NCI-H2171 treated with DMSO at 0.1 percent for 48 hours (cell line): ENCODE data around the gene KLHL7.

ENCODE experiments used
- DNase-seq: peaks from one replicate; lab custom pipeline; 2025; lab: John Stamatoyannopoulos, UW

The KLHL7 gene

DNA sequence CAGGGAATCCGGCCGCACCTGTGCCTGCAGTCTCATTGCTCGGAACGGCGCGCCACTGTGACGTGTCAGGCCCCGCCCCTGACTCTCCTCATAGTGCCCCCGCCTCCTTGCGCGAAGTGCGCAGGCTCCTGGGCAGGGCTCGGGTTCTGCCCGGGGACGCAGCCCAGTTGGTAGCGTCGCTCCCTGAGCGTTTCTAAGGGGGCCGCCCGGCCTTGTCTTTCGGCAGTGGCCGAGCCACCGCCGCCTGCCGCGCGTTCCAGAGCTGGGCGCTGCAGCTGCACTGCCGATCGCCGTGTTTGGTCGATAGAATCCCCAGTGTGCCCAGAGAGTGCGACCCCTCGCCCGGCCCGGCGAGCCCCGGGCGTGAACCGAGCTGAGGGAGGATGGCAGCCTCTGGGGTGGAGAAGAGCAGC is at the start of gene KLHL7:
KLHL7 (plus strand) TSS at position 142 of the 413 bp plus-strand sequence; CDS start at position 384, 242 bp downstream.
- DNase-seq: peak; percentile 89

DNA sequence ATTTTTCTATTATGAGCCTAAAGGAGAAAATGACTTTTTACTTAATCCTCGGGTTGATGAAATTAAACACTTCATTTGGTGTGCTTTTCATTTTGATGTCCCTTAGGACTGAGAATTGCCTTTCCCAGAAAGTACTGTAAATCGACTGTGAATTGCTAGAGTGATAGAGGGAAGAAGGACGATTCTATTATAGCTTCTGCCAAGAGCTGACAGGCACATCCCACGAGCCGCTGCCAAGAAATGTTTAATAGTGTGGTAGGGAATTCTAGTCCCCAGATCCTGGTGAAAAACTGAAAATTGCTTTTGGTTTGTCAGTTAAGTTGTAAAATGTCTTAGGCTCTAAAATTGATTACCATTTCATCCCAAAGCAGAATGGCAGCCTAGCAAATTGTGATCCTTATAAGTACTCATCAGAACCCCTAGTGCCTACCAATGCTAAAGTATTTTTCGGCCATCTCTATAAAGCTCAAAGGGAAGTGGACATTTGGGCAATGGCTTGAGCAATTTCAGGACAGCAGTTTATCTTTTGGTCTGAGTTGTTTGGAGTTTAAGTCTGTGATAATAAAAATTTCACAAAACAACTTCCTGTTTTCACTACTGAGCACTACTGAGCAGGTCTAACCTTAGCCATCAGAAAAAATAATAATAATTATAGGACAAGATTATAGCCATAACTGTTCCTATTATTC is 47.0 kb upstream of the KLHL7 start:
- no peak for DNase-seq

DNA sequence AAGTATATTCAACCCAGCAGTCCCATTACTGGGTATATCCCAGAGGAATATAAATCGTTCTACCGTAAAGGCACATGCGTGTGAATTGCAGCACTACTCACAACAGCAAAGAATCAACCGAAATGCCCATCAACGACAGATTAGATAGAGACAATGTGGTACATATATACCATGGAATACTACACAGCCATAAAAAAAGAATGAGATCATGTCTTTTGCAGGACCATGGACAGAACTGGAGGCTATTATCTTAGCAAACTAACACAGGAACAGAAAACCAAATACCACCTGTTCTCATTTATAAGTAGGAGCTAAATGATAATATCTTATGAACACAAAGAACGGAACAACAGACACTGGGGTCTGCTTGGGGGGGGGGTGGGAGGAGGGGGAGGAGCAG is 44.3 kb upstream of the KLHL7 start:
- no peak for DNase-seq

GRCh38 chr7:23062452-23062851 is 43.1 kb upstream of the KLHL7 start:
- DNase-seq: no peak

DNA sequence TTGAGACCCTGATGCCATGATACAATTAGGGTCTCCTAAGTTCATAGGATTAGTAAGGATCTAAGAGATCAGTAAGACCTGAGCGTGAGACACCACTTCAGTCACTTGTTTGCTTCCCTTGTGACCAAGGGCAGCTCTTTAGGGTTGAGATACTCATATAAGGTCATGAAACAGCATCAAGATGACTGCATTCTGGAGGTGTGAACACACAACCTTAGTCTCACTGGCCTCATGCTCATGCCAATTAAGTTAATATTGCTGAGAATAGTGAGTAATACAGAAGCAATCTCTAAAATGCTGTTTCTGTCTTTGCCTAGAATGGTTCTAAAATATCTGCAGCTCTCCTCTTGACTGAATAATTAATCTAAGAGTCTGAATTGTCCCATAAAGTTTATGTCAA is 39.6 kb upstream of the KLHL7 start:
- no peak for DNase-seq

GRCh38 chr7:23067271-23067670 is 38.3 kb upstream of the KLHL7 start:
- no peak for DNase-seq

DNA sequence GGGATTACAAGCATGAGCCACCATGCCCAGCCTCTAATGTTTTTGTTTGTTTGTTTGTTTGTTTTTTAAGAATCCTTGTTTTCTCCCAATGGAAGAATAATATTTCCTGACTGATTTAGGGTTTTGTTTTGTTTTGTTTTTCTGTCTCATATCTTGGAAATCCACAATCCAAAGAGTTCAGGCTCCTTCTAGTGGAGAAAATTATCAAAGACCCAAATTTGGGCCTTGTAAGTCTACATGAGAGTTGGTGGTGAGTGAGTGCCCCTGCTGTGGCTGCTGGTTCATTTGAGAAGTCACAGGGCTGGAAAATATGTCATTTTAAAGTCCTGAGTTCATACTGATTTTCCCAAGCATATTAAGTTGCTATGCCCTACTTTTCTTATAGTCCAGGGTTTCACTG is 33.5 kb upstream of the KLHL7 start:
- no peak for DNase-seq

GRCh38 chr7:23072922-23073321 is 32.7 kb upstream of the KLHL7 start:
- DNase-seq: no peak

DNA sequence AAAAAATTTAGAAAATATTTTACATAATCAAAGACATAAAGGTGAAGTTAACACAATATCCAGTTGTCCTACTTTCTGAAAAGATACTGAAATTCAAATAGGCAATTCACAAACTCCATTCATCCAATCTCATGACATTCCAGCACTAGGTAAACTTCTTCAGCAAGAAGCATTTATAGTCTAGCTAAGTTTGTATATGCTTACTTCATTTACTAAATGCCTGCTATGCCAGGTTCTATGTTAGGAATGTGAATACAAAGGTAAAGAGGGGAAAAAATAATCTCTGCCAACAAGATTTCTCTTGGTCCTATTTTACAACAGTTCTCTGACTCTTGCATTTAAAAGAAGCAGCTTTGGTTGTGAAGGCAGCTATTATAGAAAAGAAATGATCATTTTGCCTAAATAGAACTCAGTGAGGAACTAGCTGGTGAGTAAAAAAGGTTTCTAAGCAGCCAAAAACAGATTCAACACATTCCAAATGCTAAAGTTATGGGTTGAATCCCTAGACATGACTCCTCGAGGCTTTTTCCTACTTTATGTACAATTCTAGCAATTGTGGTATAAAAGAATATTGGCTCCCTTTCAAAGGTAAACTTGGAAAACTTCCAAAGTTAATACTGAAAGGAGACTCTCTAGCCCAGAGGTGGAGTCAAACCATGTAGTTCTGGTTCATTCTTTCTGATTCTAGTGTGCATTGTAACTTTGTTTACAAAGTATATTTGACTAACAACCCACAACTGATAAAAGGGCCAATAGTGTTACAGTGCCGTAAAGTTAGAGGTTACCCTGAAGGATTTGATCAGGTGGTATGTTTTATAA is 30.9 kb upstream of the KLHL7 start:
- no peak for DNase-seq

- DNase-seq: no peak
Observed at GRCh38 chr7:23075571-23075970, 30.0 kb upstream of the KLHL7 start.

GRCh38 chr7:23076772-23077171 is 28.8 kb upstream of the KLHL7 start:
- DNase-seq: no peak

- DNase-seq: no peak
Observed at GRCh38 chr7:23093111-23093510, 12.5 kb upstream of the KLHL7 start.

- DNase-seq: no peak
Observed at GRCh38 chr7:23093546-23093945, 12.0 kb upstream of the KLHL7 start.

DNA sequence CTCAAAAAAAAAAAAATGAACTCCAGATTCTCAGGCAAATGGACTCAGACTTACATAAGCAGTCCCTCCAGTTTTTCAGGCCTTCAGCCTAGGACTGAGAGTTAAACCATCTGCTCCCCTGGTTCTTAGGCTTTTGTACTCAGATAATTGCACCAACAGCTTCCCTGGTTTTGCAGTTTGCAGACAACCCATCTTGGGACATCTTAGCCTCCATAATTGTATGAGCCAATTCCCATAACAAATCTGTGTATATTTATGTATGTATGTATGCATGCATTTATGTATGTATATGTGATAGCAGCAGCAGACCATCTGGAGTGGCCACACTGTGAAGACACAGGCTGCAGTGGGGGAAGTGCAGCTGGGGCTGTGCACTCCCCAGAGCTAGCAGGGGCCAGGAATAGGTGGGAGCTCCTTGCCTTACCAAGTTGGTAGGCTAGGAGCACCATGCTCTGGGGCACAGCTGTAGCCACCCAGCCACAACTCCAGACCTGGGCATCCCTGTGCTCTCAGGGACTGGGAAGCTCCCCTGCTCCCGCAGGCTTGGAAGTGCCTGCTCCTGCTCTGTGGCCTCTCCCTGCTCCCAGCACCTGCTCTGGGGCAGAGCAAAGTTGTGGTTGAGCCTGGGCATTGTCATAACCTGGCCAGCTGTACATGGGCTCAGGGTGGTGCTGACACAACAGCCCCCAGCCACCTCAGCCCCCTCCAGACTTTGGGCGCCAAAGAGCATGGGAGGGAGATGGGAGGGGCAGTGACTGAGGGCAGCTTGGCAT is 8.9 kb upstream of the KLHL7 start:
- no peak for DNase-seq

GRCh38 chr7:23098029-23098428 is 7.6 kb upstream of the KLHL7 start:
- no peak for DNase-seq

DNA sequence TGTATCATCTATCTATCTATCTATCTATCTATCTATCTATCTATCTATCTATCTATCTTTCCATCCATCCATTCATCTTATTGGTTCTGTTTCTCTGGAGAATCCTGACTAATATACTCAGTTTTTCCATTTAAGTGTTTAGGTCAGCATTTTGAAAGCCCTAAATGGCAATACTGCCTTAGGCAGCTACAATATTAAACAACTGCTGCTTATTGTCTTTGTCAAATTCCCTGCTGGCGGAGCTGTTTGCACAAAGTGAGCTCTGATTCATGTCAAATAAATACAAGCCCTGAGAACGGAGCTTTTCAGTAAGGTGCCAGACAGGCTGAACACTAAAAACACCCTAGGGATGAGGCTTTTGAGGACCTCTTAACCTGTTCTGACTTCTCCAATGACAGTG is 7.1 kb upstream of the KLHL7 start:
- no peak for DNase-seq

- no peak for DNase-seq
Observed at GRCh38 chr7:23100697-23101096, 4.9 kb upstream of the KLHL7 start.

GRCh38 chr7:23105086-23105643 is 420 bp upstream of the KLHL7 start:
- no peak for DNase-seq

DNA sequence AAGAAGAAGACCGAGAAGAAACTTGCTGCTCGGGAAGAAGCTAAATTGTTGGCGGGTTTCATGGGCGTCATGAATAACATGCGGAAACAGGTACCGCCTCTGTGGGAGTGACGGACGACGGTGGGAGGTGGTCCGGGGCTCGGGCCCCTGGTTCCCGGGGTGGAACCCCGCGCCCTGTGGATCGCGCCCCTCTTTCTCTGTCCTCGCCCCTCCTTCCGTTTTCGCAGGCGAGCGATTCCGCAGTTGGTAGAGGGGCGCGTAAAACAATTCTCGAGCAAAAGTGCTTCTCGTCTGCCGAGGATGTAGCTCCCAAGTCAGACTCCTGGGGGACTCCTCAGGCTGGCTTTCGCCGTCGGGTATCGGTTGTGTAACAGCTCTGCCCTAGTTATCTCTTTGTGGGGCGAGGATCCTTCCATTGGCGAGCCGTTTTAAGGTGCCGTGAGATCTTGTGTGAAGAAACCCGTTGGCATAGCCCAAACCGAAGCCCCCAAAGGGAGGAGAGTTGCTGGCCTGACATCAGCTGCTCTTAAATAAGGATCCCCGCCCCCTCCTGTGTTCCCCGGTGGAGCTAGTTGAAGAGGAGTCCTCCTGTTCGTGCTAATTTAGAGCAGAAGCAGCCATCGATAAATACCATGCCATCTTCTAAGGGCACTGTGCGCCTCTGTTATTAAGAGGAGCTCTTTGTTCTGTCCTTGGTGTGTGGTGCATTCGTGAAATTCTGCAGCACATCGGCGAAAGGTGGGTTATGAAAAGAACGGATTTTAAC is 655 bp downstream of the KLHL7 start:
- DNase-seq: peak; percentile 74

DNA sequence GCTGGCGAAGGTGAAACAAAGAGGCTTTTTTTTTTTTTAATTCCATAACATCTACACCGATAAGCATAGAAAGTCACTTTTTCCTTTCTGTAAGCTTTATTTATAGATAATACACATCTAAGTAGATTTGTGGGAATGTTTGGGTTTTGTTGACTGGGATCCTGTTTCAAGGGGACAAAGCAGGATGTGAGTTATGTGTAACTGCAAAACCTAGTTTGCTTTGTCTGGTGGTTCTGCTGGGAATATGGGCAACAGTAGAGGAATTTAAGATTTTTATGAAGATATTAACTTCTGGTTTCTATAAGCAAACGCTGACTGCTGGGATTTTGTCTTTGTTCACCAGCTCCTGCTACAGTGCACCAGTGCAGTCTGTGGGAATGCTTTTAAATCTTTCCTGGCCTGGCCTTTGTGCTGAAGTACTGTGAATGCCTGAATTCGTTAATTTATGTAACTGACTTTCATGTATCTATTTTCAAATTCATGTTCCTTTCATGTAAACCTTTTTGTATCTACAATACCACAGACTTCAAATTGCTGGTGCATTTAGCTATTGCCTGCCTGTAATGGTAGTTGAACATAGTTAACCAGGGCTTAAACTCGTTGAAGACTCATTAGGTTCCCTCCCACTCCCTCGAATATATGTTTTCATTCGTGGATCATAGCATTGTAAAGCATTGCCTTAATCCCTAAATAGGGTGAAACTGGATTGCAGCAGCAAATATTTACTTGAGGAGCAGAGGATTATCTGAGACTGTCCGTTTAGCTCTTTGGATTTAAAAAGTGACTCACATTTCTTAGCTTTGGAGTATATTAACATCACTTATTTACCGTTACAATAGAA is 1.5 kb downstream of the KLHL7 start:
- DNase-seq: no peak

GRCh38 chr7:23107781-23108180 is 2.2 kb downstream of the KLHL7 start:
- no peak for DNase-seq
